ENCODE measurements around the gene SSR4. TPM values are rescaled to one million over a fixed set of nuclear protein-coding genes. Genes with fewer than 3 reads are reported as not detected.

Gene SSR4
- total and polyA plus RNA-seq, 2 of the 13 experiments (the other 11 are each of a cell fraction or from before 2014, with no cell fraction given) = 214 to 288 TPM

- no TSS peak for BruUV-seq (replicated peaks)
- Histone ChIP-seq H3K27ac (ENCODE audit: extremely low read length, insufficient read depth, low read length) (no peak overlapping the region), H3K4me1 (ENCODE audit: insufficient read depth, low read length) (0 out of 2 replicates have a peak, but pooled peaks cover 6% of the 10 kb centered on the region), H3K4me2 (ENCODE audit: low read depth, low read length) (no peak overlapping the region), H3K9ac (ENCODE audit: insufficient read depth, low read depth, low read length) (no peak overlapping the region), H3K79me2 (ENCODE audit: insufficient read depth, low read length) (no peaks in the 10 kb centered on the region), H3K27me3 (ENCODE audit: control insufficient read depth in 1 of 2, insufficient read depth in 2 of 2, low read length in 2 of 2) (peaks cover 3 to 27% of the 10 kb centered on the region in 2 experiments; a peak in 4 of 5 replicates), H2AFZ (ENCODE audit: low read length) (no peak overlapping the region), H3K4me3 (replicated peaks in 1 of 3; ENCODE audit: insufficient read depth in 1 of 3, low read depth in 2 of 3, low read length in 3 of 3) (no peak overlapping the region), H3K36me3 (replicated peaks in 1 of 2; ENCODE audit: control insufficient read depth in 1 of 2, insufficient read depth in 2 of 2, low read length in 2 of 2) (no peaks in the 10 kb centered on the region), H3K9me3 (ENCODE audit: low read length) (no peaks in the 10 kb centered on the region), H4K20me1 (ENCODE audit: insufficient read depth, low read length) (no peaks in the 10 kb centered on the region)
- no peak for FAIRE-seq
- TF ChIP-seq ZNF746 (CRISPR knock-in tag; IDR thresholded peaks at IDR 0.05) = no peak
- TF ChIP-seq FOXK1 (CRISPR knock-in tag; IDR thresholded peaks at IDR 0.05; ENCODE audit: borderline replicate concordance, low read depth) = no peak
- TF ChIP-seq ZBTB1 (CRISPR knock-in tag; IDR thresholded peaks at IDR 0.05; ENCODE audit: borderline replicate concordance) = no peak
- no peak for TF ChIP-seq ZNF670 (CRISPR knock-in tag; IDR thresholded peaks at IDR 0.05; ENCODE audit: borderline replicate concordance)
- TF ChIP-seq, protein P1, sequence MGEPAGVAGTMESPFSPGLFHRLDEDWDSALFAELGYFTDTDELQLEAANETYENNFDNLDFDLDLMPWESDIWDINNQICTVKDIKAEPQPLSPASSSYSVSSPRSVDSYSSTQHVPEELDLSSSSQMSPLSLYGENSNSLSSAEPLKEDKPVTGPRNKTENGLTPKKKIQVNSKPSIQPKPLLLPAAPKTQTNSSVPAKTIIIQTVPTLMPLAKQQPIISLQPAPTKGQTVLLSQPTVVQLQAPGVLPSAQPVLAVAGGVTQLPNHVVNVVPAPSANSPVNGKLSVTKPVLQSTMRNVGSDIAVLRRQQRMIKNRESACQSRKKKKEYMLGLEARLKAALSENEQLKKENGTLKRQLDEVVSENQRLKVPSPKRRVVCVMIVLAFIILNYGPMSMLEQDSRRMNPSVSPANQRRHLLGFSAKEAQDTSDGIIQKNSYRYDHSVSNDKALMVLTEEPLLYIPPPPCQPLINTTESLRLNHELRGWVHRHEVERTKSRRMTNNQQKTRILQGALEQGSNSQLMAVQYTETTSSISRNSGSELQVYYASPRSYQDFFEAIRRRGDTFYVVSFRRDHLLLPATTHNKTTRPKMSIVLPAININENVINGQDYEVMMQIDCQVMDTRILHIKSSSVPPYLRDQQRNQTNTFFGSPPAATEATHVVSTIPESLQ (CRISPR knock-in tag; conservative IDR thresholded peaks at IDR 0.05) = no peak
- TF ChIP-seq ZFX (CRISPR knock-in tag; IDR thresholded peaks at IDR 0.05; ENCODE audit: low read depth) = no peak
- no peak for TF ChIP-seq HMGA1 (CRISPR knock-in tag; conservative IDR thresholded peaks at IDR 0.05)
- TF ChIP-seq TOPORS (CRISPR knock-in tag; IDR thresholded peaks at IDR 0.05) = no peak
- TF ChIP-seq HOXA3 (CRISPR knock-in tag; IDR thresholded peaks at IDR 0.05) = no peak
- no peak for TF ChIP-seq USF2 (IDR thresholded peaks at IDR 0.05; ENCODE audit: low read depth, low read length)
- no peak for TF ChIP-seq USF2 (CRISPR knock-in tag; IDR thresholded peaks at IDR 0.05; ENCODE audit: borderline replicate concordance)
- no peak for TF ChIP-seq ZNF879 (CRISPR knock-in tag; IDR thresholded peaks at IDR 0.05)
- TF ChIP-seq ATF4 (CRISPR knock-in tag; IDR thresholded peaks at IDR 0.05) = no peak
- TF ChIP-seq NONO (IDR thresholded peaks at IDR 0.05) = no peak
- TF ChIP-seq NONO (CRISPR knock-in tag; conservative IDR thresholded peaks at IDR 0.05) = no peak
- CTCF ChIA-PET (ENCODE audit: low intra/inter-chr PET ratio, low total read pairs) = no interaction called here
- no peak for DNase-seq (ENCODE audit: low spot score)
- POLR2A ChIA-PET = interaction anchor here (0.7 kb wide), 1 partner anchor 13 kb away, joined by 3 read pairs; no protein-coding TSS in a partner anchor
- intact Hi-C loops (cut with micrococcal nuclease; ENCODE audit: unreplicated experiment) = no loop called here
- 55% methylated on average over 17 of the region's 25 CpGs for WGBS (ENCODE audit: low lambda C conversion rate)
- peak; percentile 46; the same call in 2 of the 3 replicates for ATAC-seq
- in situ Hi-C loops (cut with HindIII; ENCODE audit: extremely low pct_ligation_motif_present, low pct_unique_long_range_greater_than_20kb) = no loop called here
Observed at GRCh38 chrX:153816831-153817690, 22.6 kb downstream of the SSR4 start.
